DOHH2 (cell line): ENCODE data around the gene ST3GAL3.

Experiments used
- H3F3A ChIP-seq: fragments of 200-600 bp; sonication (generic), shearing (Covaris generic); 2 replicates; pipeline ENCODE4 v1.6.0; 2016; ENCODE audit warnings: antibody characterized with exemption, mild to moderate bottlenecking; ENCODE audit not compliant: control insufficient read depth, insufficient read depth
- H3K27ac ChIP-seq: fragments of 200-600 bp; sonication (generic); 2 replicates; pipeline ENCODE4 v1.5.1; 2014; ENCODE audit warnings: low read depth, mild to moderate bottlenecking, low read length, moderate library complexity
- H3K27me3 ChIP-seq: fragments of 200-600 bp; sonication (generic); 2 replicates; pipeline ENCODE4 v1.6.1; 2014; ENCODE audit warnings: mild to moderate bottlenecking, low read length, mixed read lengths; ENCODE audit not compliant: control insufficient read depth
- H3K36me3 ChIP-seq: fragments of 200-600 bp; sonication (generic); 2 replicates; pipeline ENCODE4 v1.6.1; 2014; ENCODE audit warnings: mild to moderate bottlenecking, low read length, moderate library complexity, mixed read lengths; ENCODE audit not compliant: control insufficient read depth
- H3K4me1 ChIP-seq: fragments of 200-600 bp; sonication (generic); 2 replicates; pipeline ENCODE4 v1.6.1; 2014; ENCODE audit warnings: mild to moderate bottlenecking, low read length, mixed read lengths; ENCODE audit not compliant: control insufficient read depth
- H3K4me2 ChIP-seq: fragments of 200-600 bp; sonication (generic); 2 replicates; pipeline ENCODE4 v1.6.0; 2014; ENCODE audit warnings: mild to moderate bottlenecking, low read length, moderate library complexity
- H3K4me3 ChIP-seq: fragments of 200-600 bp; sonication (generic); 2 replicates; pipeline ENCODE4 v1.5.1; 2014; ENCODE audit warnings: mild to moderate bottlenecking, low read length, mixed read lengths
- H3K79me2 ChIP-seq: fragments of 200-600 bp; sonication (generic); 2 replicates; pipeline ENCODE4 v1.6.1; 2014; ENCODE audit warnings: mild to moderate bottlenecking, low read length, mixed read lengths; ENCODE audit not compliant: control insufficient read depth
- H3K9me2 ChIP-seq: fragments of 200-600 bp; sonication (generic); replicated peaks from 2 replicates; pipeline ENCODE4 v1.6.1; 2014; ENCODE audit warnings: mild to moderate bottlenecking, low read length, mixed read lengths; ENCODE audit not compliant: control insufficient read depth
- H3K9me3 ChIP-seq: fragments of 200-600 bp; sonication (generic); 2 replicates; pipeline ENCODE4 v1.6.1; 2014; ENCODE audit warnings: antibody characterized with exemption, low read length, mixed read lengths; ENCODE audit not compliant: control insufficient read depth, insufficient read depth
- H4K20me1 ChIP-seq: fragments of 200-600 bp; sonication (generic); 2 replicates; pipeline ENCODE4 v1.6.0; 2014; ENCODE audit warnings: low read depth, mild to moderate bottlenecking, antibody characterized with exemption, low read length, moderate library complexity; ENCODE audit not compliant: control insufficient read depth, insufficient read depth
- CTCF ChIP-seq: fragments of 200-600 bp; sonication (generic); IDR thresholded peaks from one replicate; pipeline ENCODE4 v1.5.1; 2014; ENCODE audit warnings: antibody characterized with exemption, mild to moderate bottlenecking, low read depth, low read length; ENCODE audit not compliant: poor library complexity, severe bottlenecking
- EZH2phosphoT487 ChIP-seq: fragments of 200-600 bp; sonication (generic); IDR thresholded peaks from 2 replicates; pipeline ENCODE4 v1.6.1; 2017; ENCODE audit warnings: borderline replicate concordance, mild to moderate bottlenecking, antibody characterized with exemption, low read length, moderate library complexity, mixed read lengths

The ST3GAL3 gene

GRCh38 chr1:43805340-43805739, 98.0 kb downstream of the ST3GAL3 start:
- Histone ChIP-seq H3K27ac (no peak overlapping the region), H3K4me2 (no peak overlapping the region), H3K27me3 (no peaks in the 10 kb centered on the region), H3K4me3 (no peak overlapping the region), H3K4me1 (no peaks in the 10 kb centered on the region), H3K79me2 (no peaks in the 10 kb centered on the region), H3K9me3 (peaks cover 4% of the 10 kb centered on the region; the same call in 1 of the 2 replicates), H3F3A (no peaks in the 10 kb centered on the region), H3K9me2 (no peaks in the 10 kb centered on the region), H3K36me3 (no peaks in the 10 kb centered on the region; the same call in 1 of the 2 replicates), H4K20me1 (no peaks in the 10 kb centered on the region)
- TF ChIP-seq EZH2phosphoT487 = no peak
- no peak for TF ChIP-seq CTCF

DNA sequence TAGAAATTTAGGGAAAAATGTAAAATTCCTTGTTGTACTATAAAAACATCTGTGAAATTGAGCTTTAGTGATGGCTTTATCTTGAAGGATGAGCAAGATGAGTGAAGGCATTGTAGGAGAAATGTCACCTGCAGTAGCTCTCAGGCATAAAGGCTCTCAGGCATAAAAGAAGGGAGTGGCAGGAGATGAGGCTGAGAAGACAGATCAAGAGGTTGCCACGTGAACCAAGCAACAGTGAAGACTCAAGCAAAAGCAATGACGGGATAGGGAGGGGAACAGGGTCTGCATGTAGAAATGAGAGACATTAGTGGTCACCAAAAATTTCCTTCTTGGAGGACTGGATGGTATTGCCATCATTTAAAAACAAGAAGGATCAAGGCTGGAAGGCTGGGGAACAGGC, 98.8 kb downstream of the ST3GAL3 start:
- Histone ChIP-seq H3K36me3 (no peaks in the 10 kb centered on the region; the same call in 1 of the 2 replicates), H3K79me2 (no peaks in the 10 kb centered on the region), H4K20me1 (no peaks in the 10 kb centered on the region), H3K9me3 (peaks cover 4% of the 10 kb centered on the region; the same call in 1 of the 2 replicates), H3K9me2 (no peaks in the 10 kb centered on the region), H3K27ac (no peak overlapping the region), H3K4me3 (no peak overlapping the region), H3K4me2 (no peak overlapping the region), H3F3A (no peaks in the 10 kb centered on the region), H3K4me1 (no peaks in the 10 kb centered on the region), H3K27me3 (no peaks in the 10 kb centered on the region)
- TF ChIP-seq CTCF (no peak), EZH2phosphoT487 (no peak)

GRCh38 chr1:43809097-43809673, 101.8 kb downstream of the ST3GAL3 start:
- Histone ChIP-seq H3K36me3 (no peaks in the 10 kb centered on the region), H3K9me2 (no peaks in the 10 kb centered on the region), H3K79me2 (no peaks in the 10 kb centered on the region), H3F3A (no peaks in the 10 kb centered on the region), H3K27me3 (no peaks in the 10 kb centered on the region), H3K27ac (no peak overlapping the region), H3K4me1 (no peaks in the 10 kb centered on the region), H3K4me2 (no peak overlapping the region), H4K20me1 (no peaks in the 10 kb centered on the region), H3K9me3 (peaks cover 4% of the 10 kb centered on the region; the same call in 1 of the 2 replicates), H3K4me3 (no peak overlapping the region)
- TF ChIP-seq EZH2phosphoT487 (no peak), CTCF (no peak)
